ENCODE data around the gene OR2B2.
"Not testable (repeated sequence)": the region's sequence is repeated elsewhere in the genome, so short reads cannot be mapped to it uniquely, and the experiment has no call there.

The OR2B2 gene

GRCh38 chr6:27911956-27912446 lies at the start of gene OR2B2:
OR2B2 (minus strand) TSS chr6:27912396; CDS start chr6:27912319, 77 bp downstream.
- no peak for DNase-seq

GRCh38 chr6:27957516-27957915 lies 45.3 kb upstream of the OR2B2 start:
- no peak for DNase-seq

DNA sequence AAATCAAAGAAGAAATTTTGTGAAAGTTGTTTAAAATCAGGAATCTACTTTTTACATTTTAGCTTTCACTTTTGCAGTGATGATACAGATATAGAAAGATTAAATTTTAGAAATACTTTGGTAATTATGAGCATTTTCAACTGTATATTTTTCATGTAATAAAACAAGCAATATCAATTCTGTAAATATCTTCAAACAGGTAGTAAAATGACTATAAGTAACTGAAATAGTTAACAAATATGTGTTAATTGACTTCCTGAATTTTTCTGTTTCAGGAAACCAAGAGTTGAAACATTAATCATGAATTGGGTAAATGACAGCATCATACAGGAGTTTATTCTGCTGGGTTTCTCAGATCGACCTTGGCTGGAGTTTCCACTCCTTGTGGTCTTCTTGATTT lies 44.7 kb upstream of the OR2B2 start, which contains the start of gene OR2B6:
TSS of gene OR2B6 (plus strand) at position 301 of the 400 bp plus-strand sequence. CDS start at position 301, 0 bp downstream.
- DNase-seq: no peak

DNA sequence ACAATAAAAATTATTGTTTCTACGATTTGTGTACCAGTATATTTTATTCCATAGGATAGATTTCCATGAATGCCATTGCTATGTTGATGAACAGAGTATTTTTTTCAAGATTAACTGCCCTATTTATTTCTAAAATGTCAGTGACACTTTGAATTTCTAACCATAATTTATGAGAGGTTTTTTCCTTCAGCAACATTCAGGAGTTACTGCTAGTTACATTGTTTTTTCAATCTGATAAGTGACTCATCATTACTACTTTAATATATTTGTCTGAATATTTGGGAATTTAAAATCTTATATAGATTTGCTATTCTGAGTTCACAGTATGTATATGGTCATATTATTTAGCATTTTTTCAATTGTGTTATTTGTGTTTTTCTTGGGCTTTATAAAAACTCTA lies 38.8 kb upstream of the OR2B2 start:
- no peak for DNase-seq

DNA sequence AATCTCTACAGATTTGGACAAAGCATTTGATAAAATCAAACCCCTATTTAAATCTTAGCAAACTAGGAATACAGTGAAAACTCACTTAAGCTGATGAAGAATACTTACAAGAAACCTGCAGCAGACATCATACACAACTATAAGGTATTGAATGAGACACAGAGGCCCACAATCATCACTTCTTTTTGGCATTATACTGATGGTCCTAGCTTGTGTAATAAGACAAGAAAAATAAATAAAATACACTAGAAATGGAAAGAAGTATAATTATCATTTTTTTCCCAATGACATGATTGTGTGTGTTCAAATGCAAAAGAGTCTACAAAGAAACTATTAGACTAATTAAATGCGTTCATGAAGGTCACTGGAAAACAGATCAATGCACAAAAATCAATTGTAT lies 36.0 kb upstream of the OR2B2 start:
- DNase-seq: no peak

GRCh38 chr6:27943072-27943471 lies 30.9 kb upstream of the OR2B2 start:
- DNase-seq: not testable (repeated sequence)

GRCh38 chr6:27940766-27941165 lies 28.6 kb upstream of the OR2B2 start:
- no peak for DNase-seq

DNA sequence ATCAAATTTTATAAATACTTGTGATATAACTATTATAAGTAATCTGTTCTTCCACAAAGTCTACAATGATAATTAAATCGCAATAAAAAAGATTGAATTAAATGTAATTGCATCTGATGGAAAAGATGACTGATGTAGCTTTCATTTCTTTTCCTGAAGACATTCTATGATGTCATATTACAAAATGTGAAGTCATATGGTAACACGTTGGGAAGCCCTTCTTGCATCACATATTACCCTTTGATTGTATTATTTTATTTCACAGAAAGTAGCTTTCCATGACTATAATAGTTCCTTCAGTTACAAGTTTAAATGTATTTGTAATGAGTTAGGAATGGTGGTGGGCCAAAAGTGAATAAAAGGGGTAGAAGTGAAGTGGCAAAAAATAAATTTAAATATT lies 19.0 kb upstream of the OR2B2 start:
- no peak for DNase-seq

GRCh38 chr6:27929930-27930329 lies 17.7 kb upstream of the OR2B2 start:
- DNase-seq: not testable (repeated sequence)

GRCh38 chr6:27928041-27928440 lies 15.8 kb upstream of the OR2B2 start:
- not testable (repeated sequence) for DNase-seq

- no peak for DNase-seq
Measured at GRCh38 chr6:27924179-27924578, 12.0 kb upstream of the OR2B2 start.

- DNase-seq: no peak
Measured at GRCh38 chr6:27922949-27923348, 10.8 kb upstream of the OR2B2 start.

DNA sequence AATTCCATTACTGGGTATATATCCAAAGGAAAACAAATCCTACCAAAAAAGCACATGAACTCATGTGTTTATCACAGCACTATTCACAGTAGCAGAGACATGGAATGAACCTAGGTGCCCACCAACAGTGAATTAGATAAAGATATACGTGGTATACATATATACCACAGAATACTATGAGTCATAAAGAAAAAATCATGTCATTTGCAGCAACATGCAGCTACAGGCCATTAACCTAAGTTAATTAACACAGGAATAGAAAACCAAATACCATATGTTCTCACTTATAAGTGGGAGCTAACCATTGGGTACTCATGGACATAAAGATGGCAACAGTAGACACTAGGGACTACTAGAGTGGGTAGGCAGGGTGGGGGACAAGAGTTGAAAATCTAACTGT lies 4.2 kb downstream of the OR2B2 start:
- DNase-seq: no peak

- DNase-seq: peak; percentile 80 to 93
Measured at GRCh38 chr6:27902335-27903314, 9.6 kb downstream of the OR2B2 start.

DNA sequence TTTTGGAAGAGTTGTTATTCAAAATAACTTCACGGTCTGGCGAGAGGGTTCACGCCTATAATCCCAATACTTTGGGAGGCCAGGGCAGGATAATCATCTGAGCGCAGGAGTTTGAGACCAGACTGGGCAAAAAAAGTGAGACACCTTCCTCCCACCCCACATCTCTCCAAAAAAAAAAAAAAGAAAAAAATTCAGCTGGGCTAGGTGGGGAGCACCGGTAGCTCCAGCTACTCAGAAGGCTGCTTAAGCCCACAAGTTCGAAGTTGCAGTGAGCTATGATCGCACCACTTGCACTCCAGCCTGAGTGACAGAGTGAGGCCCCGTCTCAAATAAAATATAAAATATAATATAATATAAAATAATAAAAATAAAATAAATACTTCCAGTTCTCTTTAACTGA lies 10.4 kb downstream of the OR2B2 start:
- no peak for DNase-seq

DNA sequence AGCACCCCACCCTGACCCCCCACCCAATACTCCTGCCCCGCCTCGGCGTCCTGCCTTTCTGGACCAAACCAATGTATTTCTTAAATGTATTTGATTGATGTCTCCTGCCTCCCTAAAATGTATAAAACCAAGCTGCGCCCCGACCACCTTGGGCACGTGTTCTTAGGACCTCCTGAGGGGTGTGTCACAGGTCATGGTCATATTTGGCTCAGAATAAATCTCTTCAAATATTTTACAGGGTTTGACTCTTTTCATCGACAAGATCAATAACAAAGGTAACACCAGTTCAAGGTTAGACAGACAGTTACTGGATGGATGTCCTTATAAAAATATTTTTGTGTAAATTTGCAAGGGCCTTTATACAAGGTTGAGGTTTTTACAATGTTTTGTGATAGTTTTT lies 12.0 kb downstream of the OR2B2 start:
- not testable (repeated sequence) for DNase-seq

- no peak for DNase-seq
Measured at GRCh38 chr6:27899543-27899942, 12.7 kb downstream of the OR2B2 start.

DNA sequence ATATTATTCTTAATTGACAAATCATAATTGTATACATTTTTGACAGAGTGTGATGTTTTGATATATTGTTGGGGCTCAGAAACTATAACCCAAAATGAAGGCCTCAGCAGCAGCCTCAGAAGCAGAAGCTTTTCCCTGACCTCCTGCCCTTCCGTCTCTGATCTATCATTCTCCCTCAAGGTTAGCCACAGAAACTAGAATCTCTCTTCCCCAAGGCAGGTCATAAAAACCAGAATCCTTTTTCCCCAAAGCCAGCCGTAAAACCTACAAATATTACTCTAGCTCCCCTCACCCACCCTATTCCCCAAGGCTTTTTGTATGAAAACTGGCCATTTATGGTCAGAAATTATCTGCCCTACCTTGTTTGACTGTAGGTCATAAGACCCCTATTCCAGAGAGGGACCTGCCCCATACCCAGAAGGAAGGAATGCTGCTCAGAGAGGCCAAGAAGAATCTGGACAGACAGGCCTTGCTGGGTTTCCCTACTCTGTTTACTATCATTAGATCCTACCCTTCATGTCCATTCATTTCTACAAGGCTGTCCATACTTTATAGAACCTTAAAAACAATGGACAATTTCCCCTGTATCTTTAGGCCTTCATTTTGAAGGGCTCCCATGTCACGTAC lies 14.5 kb downstream of the OR2B2 start:
- DNase-seq: no peak

- DNase-seq: no peak
Measured at GRCh38 chr6:27896398-27896796, 15.8 kb downstream of the OR2B2 start.

GRCh38 chr6:27894839-27895762 lies 17.1 kb downstream of the OR2B2 start:
- DNase-seq: peak; percentile 58 to 59

DNA sequence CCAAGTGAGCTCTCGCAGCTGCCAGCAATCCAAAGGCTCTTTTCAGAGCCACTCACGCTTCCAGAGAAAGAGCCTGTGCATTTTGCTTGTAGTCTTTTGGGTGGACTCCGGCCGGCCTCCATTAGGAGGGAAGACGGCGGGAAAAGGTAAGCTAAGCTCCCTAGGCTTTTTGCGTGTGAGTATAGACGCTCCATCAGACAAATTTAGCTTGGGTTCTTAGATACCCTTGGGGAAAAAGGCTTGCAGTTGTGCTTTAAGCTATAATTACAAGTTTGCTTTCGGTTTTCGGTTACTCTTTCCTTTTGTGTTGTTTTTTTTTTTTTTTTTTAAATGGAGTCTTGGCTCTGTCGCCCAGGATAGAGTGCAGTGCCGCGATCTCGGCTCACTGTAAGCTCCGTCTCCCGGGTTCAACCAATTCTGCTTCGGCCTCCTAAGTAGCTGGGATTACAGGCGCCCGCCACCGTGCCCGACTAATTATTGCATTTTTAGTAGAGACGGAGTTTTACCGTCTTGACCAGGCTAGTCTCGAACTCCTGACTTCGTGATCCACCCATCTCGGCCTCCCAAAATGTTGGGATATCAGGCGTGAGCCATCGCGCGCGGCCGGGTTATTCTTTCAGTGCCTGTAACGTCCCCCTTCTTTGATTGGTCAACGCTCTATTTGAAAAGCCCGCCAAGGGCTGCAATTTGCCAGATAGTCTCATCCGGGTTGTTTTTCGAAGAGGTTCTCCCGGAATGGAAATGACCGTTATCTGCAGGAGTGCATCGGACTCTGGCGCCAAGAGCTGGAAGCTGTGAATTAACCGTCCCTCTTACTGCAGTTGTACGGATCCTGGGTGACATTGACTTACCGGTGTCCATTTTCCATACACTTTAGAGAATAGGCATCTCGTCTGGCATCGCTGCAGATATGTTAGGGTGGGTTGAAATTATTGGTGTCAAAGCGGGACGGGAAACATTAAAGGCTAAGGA lies 18.1 kb downstream of the OR2B2 start:
- DNase-seq: peak; percentile 69 to 75
